RKO (cell line): ENCODE results near the gene LACRT.
A peak's percentile ranks its signal among the peaks of the same experiment; 100 is the strongest.
"Not testable (repeated sequence)": the region's sequence is repeated elsewhere in the genome, so short reads cannot be mapped to it uniquely, and the experiment has no call there.

ENCODE experiments used
- DNase-seq: peaks from one replicate; pipeline ENCODE4 v3.0.0-alpha.2; 2016; ENCODE audit warnings: low spot score

Gene LACRT

GRCh38 chr12:54634795-54635194 lies at the start of gene LACRT:
TSS of gene LACRT (minus strand) at chr12:54634895. CDS start at chr12:54634841, 54 bp downstream.
- no peak for DNase-seq

GRCh38 chr12:54683398-54683797 lies 48.7 kb upstream of the LACRT start:
- DNase-seq = no peak

- no peak for DNase-seq
Measured at GRCh38 chr12:54682674-54683073, 48.0 kb upstream of the LACRT start.

GRCh38 chr12:54680374-54680773 lies 45.7 kb upstream of the LACRT start:
- DNase-seq = peak; percentile 52

GRCh38 chr12:54678131-54678530 lies 43.4 kb upstream of the LACRT start:
- DNase-seq = no peak

GRCh38 chr12:54667945-54668344 lies 33.2 kb upstream of the LACRT start:
- DNase-seq = no peak

GRCh38 chr12:54666008-54666407 lies 31.3 kb upstream of the LACRT start:
- DNase-seq = no peak

GRCh38 chr12:54665022-54665635 lies 30.4 kb upstream of the LACRT start:
- DNase-seq = not testable (repeated sequence)

GRCh38 chr12:54663603-54664002 lies 28.9 kb upstream of the LACRT start:
- DNase-seq = no peak

- DNase-seq = no peak
Measured at GRCh38 chr12:54662026-54662425, 27.3 kb upstream of the LACRT start.

GRCh38 chr12:54661048-54661447 lies 26.4 kb upstream of the LACRT start:
- no peak for DNase-seq

GRCh38 chr12:54660320-54660962 lies 25.7 kb upstream of the LACRT start:
- no peak for DNase-seq

- DNase-seq = peak; percentile 22
Measured at GRCh38 chr12:54658306-54659264, 23.9 kb upstream of the LACRT start.

- DNase-seq = no peak
Measured at GRCh38 chr12:54657105-54657607, 22.5 kb upstream of the LACRT start.

GRCh38 chr12:54654926-54655325 lies 20.2 kb upstream of the LACRT start:
- no peak for DNase-seq

GRCh38 chr12:54653025-54653424 lies 18.3 kb upstream of the LACRT start:
- DNase-seq = no peak

- no peak for DNase-seq
Measured at GRCh38 chr12:54650889-54651288, 16.2 kb upstream of the LACRT start.

GRCh38 chr12:54650409-54650808 lies 15.7 kb upstream of the LACRT start:
- peak; percentile 37 for DNase-seq

- DNase-seq = no peak
Measured at GRCh38 chr12:54649825-54650224, 15.1 kb upstream of the LACRT start.

GRCh38 chr12:54648265-54648664 lies 13.6 kb upstream of the LACRT start, which contains the start of gene DCD:
TSS of gene DCD (minus strand) at chr12:54648365. CDS start at chr12:54648303, 62 bp downstream.
- DNase-seq = no peak

GRCh38 chr12:54641554-54641953 lies 6.9 kb upstream of the LACRT start:
- no peak for DNase-seq

GRCh38 chr12:54641089-54641488 lies 6.4 kb upstream of the LACRT start:
- no peak for DNase-seq
